ENCODE data around the gene BUB1.
"Not testable (repeated sequence)": the region's sequence is repeated elsewhere in the genome, so short reads cannot be mapped to it uniquely, and the experiment has no call there.

BUB1 gene

GRCh38 chr2:110653861-110654260 is 24.0 kb downstream of the BUB1 start:
- DNase-seq, result no peak

GRCh38 chr2:110650346-110650745 is 27.5 kb downstream of the BUB1 start:
- DNase-seq, result no peak

DNA sequence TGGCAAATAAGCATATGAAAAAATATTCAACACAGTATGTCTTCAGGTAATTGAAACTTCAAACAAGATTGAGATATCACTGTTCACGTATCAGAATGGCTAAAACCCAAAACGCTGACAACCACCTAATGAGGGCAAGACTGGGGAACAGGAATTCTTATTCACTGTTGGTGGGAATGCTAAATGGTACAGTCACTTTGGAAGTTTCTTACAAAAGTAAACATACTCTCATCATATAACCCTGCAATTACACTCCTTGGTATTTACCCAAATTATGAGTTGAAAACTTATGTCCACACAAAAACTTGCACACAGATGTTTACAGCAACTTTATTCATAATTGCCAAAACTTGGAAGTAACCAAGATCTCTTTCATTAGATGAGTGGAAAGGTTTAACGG is 30.1 kb downstream of the BUB1 start:
- no peak for DNase-seq

GRCh38 chr2:110645616-110646015 is 32.2 kb downstream of the BUB1 start:
- DNase-seq, result no peak

- no peak for DNase-seq
These were observed 33.5 kb downstream of the BUB1 start for GRCh38 chr2:110644357-110644756.

- DNase-seq, result no peak
These were observed 35.5 kb downstream of the BUB1 start for GRCh38 chr2:110642360-110642759.

DNA sequence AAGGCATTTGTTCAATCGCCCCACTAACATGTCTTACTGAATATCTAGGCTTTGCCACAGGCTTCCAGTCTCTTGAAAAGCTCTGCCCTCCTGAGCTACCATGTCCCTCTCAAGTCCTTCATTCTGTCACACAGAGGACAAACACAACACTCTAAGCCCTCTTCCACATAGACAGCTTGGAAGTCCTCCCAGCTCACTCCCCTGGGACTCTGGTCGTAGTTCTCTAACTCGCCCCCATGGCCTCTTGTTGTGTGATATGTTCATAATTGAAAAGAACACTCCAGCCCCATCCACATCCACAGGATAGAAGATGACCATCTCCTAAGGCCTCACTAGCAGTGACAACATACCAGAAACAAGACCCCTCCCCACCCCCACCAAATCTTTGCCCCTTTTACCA is 37.9 kb downstream of the BUB1 start:
- no peak for DNase-seq

GRCh38 chr2:110638952-110639695 is 38.7 kb downstream of the BUB1 start:
- no peak for DNase-seq

DNA sequence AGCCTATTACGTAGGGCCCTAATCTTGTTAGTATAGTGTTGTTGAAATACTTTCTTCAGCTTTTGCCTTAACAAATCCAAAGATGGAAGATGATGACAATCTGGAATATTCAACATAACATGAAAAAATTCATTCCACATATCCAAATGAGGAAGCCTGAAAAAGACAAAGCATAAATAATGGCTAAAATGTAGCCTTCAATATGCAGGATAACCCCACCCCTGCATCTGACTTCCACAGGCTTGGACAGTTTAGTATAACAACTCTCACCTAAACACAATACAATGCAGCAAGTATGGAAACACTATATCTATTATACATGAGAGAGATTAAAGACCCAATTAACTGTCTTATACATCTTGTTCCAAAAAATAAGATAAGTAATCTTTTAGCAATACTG is 39.9 kb downstream of the BUB1 start:
- no peak for DNase-seq

GRCh38 chr2:110637093-110637492 is 40.8 kb downstream of the BUB1 start:
- DNase-seq, result no peak

DNA sequence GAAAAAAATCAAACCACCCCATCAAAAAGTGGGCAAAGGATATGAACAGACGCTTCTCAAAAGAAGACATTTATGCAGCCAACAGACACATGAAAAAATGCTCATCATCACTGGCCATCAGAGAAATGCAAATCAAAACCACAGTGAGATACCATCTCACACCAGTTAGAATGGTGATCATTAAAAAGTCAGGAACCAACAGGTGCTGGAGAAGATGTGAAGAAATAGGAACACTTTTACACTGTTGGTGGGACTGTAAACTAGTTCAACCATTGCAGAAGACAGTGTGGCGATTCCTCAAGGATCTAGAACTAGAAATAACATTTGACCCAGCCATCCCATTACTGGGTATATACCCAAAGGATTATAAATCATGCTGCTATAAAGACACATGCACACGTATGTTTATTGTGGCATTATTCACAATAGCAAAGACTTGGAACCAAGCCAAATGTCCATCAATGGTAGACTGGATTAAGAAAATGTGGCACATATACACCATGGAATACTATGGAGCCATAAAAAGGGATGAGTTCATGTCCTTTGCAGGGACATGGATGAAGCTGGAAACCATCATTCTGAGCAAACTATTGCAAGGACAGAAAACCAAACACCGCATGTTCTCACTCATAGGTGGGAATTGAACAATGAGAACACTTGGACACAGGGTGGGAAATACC is 41.8 kb downstream of the BUB1 start:
- not testable (repeated sequence) for DNase-seq

DNA sequence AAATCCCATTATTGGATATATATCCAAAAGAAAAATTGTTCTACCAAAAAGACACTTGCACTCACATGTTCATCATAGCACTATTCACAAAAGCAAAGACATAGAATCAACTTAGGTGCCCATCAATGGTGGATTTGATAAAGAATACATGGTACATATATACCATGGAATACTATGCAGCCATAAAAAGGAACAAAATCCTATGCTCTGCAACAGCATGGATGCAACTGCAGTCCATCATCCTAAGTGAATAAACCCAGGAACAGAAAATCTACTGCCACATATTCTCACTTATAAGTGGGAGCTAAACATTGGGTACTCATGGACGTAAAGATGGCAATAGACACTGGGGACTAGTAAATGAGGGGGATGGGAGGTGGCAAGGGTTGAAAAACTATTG is 50.5 kb downstream of the BUB1 start:
- not testable (repeated sequence) for DNase-seq

DNA sequence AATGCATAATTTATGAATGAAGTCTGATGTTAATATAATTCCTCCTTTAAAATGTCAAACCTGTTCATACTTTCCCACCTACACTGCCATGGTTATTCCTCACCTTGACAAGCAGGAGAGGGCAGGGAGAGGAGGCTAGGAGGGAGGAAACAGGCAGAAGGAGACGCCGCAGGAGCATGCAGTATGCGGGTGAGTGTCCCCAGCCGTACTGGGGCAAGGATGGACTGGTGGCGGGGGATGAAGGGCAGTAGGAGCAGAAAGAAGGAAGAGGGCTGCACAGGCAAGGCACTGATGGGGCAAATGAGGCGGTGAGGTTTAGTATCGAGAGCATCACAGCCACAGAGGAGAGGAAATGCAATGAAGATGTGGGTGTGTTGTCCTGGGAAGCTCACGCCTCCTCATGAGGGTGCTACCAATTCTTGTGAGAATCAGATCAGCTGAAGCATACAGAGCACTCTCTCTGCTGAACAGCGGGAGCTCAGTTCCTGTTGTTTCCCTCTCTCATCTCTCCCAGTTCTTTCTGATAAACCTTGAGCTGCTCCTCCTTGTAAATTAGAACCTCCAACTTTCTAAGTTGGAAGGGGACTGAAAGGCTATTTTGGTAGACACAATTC is 58.4 kb downstream of the BUB1 start:
- not testable (repeated sequence) for DNase-seq

- DNase-seq, result not testable (repeated sequence)
These were observed 63.9 kb downstream of the BUB1 start for GRCh38 chr2:110613927-110614326.

DNA sequence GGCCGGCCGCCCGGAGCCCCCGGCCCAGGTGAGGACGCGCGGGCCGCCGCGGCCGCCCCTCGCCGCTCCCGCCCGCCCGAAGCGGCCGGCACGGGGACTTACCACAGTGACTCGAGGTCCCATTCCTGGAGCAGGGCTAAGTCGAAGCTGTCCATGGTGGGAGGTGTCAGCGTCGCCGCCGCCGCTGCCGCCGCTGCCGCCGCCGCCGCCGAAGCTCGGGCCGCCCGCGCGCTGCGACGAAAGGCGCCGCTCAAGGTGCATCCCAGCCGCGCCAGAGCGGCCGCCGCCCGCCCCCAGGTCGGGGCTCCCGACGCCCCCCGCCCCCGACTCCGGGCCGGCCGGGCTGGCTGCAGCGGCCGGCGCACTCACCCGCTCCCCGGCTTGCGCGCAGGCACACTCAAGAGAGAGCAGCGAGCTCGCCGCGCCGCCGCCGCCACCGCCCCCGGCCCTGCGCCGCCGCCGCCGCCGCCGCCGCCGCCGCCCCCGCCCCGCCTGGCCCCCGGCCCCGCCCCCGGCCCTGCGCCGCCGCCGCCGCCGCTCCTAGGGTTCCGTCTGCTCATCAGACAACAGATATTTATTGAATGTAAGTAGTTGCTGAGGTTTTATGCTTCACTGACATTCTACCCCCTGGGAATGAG is 67.1 kb downstream of the BUB1 start:
- not testable (repeated sequence) for DNase-seq

DNA sequence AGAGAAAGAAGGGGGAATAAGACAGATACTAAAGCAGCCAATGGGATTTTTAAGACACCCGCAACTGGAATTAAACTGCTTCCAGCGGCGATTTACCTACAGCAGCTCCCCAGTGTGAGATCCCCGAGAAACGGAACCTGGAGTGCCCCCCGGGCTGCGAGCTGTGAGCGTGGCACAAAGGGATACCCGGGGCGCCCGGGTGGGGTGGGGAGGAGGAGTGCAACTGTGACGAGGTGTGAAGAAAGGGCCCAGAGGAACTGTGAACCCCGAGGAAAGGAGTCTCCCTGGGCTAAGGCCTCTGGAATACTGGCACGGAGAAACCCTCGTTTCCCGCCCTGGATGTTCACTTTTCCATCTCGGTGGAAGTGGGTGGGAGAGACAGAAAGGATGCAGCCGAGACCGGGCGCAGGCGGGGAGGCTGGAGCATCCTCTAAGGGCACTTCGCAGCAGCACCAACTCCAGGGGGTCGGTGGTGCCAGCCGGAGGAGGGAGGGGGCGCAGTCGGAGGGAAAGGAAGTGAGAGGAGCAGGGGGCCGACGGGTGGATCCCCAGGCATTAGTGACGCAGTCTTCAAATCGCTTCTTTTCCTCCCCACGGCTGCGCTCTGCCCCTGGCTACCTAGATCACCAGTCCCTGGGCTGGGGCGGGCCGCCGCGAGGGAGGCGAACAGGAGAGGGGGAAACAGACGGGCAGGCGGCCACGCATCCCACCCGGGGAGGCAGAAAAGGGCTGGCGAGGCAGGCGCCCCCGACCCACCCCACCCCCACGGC is 67.8 kb downstream of the BUB1 start:
- DNase-seq, result not testable (repeated sequence)

DNA sequence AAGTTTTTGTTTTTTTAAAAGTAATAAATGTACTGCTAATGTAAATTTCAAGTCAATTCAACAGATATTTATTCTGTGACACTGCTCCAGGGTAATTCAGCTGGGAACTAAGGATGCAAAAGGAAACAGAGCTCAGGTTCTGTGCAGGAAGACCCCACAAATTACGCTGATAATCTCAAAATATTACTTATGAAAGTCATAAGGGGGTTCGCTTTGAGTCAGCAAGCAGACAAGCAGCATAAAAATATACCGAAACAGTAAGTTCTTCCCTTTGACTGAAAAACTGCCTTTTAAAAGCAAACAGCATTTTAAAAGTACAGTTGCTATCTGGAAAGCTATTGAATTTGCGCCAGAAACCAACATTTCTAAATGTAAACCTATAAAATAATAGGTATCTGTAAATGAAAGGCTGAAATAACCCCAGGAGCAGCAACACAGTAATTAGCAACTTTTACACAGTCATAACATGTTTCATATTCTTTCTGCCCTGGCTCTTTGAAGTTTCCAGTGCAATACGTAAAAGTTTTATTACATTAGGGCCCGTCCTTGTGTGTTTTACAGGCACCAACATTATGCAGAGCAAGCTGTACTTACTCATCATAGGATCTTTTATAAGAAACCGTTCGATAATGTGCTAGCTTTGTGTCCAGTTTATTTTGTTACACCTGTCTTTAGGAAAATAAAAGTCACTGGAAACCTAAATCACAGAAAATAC is 68.9 kb downstream of the BUB1 start:
- DNase-seq, result not testable (repeated sequence)

GRCh38 chr2:110605057-110605456 is 72.8 kb downstream of the BUB1 start:
- not testable (repeated sequence) for DNase-seq

DNA sequence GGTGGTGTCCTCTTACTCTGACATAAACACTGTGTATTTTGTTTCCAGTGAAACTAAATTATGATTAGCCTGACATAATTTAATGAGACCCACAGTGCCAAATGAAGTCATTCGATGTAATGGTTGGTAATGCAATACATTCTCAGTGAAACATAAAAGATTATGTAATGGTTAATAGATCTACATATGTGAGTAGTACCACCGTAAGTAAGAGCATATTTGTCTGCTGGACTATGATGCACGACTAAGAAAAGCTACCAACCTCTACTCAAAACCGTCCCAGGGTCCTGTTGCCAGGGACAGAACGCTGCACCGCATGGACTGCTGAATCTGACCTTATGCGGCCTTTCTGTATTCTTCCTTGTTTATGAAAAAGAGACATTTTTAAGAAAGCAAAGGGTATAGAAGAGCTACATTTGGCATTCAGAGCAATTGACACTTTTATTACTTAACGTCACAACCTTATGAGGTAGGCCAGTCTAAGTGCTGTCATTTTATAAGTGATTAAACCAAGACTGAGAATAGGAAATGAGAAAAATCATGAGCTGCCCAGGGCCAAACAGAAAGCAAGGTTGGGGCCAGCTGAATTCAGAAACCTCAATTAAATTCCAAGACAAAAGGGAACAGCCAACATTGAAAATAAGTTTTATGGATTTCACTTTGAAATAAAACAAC is 73.8 kb downstream of the BUB1 start:
- not testable (repeated sequence) for DNase-seq

DNA sequence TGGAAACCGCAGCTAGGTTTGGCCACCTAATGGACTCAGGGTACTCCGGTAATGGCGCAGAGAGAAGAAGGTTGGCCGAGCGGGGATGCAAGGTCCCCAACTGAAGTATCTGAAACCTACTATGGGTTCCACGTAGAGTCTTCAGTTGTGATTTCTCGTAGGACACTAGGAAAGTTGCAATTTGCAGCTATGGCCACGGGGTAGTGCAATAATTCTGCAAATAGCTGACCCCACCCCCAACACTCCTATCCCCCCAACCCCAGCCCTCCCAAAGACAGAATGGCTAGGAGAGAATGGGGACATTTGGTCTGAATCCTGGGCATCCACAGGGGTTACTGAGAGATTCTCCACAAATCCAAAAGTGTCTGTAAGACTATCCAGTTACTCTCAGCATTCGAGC is 75.7 kb downstream of the BUB1 start:
- DNase-seq, result not testable (repeated sequence)

DNA sequence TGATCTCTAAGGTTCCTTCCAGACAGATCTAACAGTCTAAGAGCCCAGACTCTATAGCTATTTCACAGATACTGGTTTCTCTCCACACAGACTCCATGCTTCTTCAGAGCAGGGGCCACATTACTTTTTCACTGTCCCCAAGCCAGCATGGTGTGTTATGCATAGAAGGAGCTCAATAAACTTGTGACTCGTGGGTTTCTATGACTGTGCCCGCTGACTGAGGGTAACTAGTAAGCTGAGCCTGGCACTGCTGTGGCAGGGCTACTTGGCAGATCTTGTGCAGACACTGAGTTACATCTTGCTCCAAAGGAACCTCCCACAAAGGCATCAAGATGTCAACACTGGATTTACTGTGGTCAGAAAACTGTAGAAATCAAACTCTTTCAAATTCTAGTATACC is 85.9 kb downstream of the BUB1 start:
- DNase-seq, result not testable (repeated sequence)

All from NCI-H1930 (cell line).